HEK293 (cell line): ENCODE results near the gene C20orf204.

Experiments used
- ATF2 ChIP-seq: fragments of 450-650 bp; formaldehyde crosslinking; IDR thresholded peaks from 2 replicates; pipeline ENCODE4 v1.5.1; 2016; ENCODE audit warnings: missing biosample characterization, missing genetic modification characterization, low read depth
- FEZF1 ChIP-seq: fragments of 450-650 bp; formaldehyde crosslinking; IDR thresholded peaks from 2 replicates; pipeline ENCODE4 v1.5.1; 2016; ENCODE audit warnings: missing biosample characterization, missing genetic modification characterization
- GLIS2 ChIP-seq: fragments of 450-650 bp; formaldehyde crosslinking; IDR thresholded peaks from 2 replicates; pipeline ENCODE4 v1.5.1; 2016; ENCODE audit warnings: missing biosample characterization, missing genetic modification characterization
- HOXD13 ChIP-seq: sonication (generic); formaldehyde crosslinking; IDR thresholded peaks from 2 replicates; pipeline ENCODE4 v1.8.0; 2022; ENCODE audit warnings: missing genetic modification reagents, borderline replicate concordance
- KLF1 ChIP-seq: fragments of 450-650 bp; formaldehyde crosslinking; IDR thresholded peaks from 2 replicates; pipeline ENCODE4 v1.5.1; 2016; ENCODE audit warnings: missing biosample characterization, missing genetic modification characterization
- KLF9 ChIP-seq: fragments of 450-650 bp; formaldehyde crosslinking; IDR thresholded peaks from 2 replicates; pipeline ENCODE4 v1.5.1; 2016; ENCODE audit warnings: missing biosample characterization, missing genetic modification characterization, low read depth
- WT1 ChIP-seq: fragments of 450-650 bp; formaldehyde crosslinking; IDR thresholded peaks from 2 replicates; pipeline ENCODE4 v1.5.1; 2016; ENCODE audit warnings: missing biosample characterization, missing genetic modification characterization
- ZBTB10 ChIP-seq: fragments of 450-650 bp; formaldehyde crosslinking; IDR thresholded peaks from 2 replicates; pipeline ENCODE4 v1.5.1; 2016; ENCODE audit warnings: missing biosample characterization, missing genetic modification characterization
- ZBTB17 ChIP-seq: fragments of 450-650 bp; formaldehyde crosslinking; IDR thresholded peaks from 2 replicates; pipeline ENCODE4 v1.5.1; 2016; ENCODE audit warnings: missing biosample characterization, missing genetic modification characterization
- ZBTB6 ChIP-seq: fragments of 450-650 bp; formaldehyde crosslinking; IDR thresholded peaks from 2 replicates; pipeline ENCODE4 v1.5.1; 2017; ENCODE audit warnings: missing biosample characterization, missing genetic modification characterization
- ZNF121 ChIP-seq: fragments of 450-650 bp; formaldehyde crosslinking; IDR thresholded peaks from 2 replicates; pipeline ENCODE4 v1.5.1; 2016; ENCODE audit warnings: missing biosample characterization, missing genetic modification characterization
- ZNF18 ChIP-seq: fragments of 450-650 bp; formaldehyde crosslinking; IDR thresholded peaks from 2 replicates; pipeline ENCODE4 v1.5.1; 2016; ENCODE audit warnings: missing biosample characterization, missing genetic modification characterization
- ZNF184 ChIP-seq: fragments of 450-650 bp; IDR thresholded peaks from 2 replicates; pipeline ENCODE4 v1.5.1; 2018; ENCODE audit warnings: missing biosample characterization, mild to moderate bottlenecking, missing genetic modification characterization
- ZNF488 ChIP-seq: fragments of 450-650 bp; formaldehyde crosslinking; IDR thresholded peaks from 2 replicates; pipeline ENCODE4 v1.5.1; 2016; ENCODE audit warnings: missing biosample characterization, missing genetic modification characterization
- ZNF514 ChIP-seq: fragments of 450-650 bp; formaldehyde crosslinking; IDR thresholded peaks from 2 replicates; pipeline ENCODE4 v1.5.1; 2016; ENCODE audit warnings: missing biosample characterization, missing genetic modification characterization
- ZNF544 ChIP-seq: fragments of 450-650 bp; formaldehyde crosslinking; IDR thresholded peaks from 2 replicates; pipeline ENCODE4 v1.5.0; 2017; ENCODE audit warnings: missing biosample characterization, missing genetic modification characterization
- ZNF585B ChIP-seq: fragments of 450-650 bp; formaldehyde crosslinking; IDR thresholded peaks from 2 replicates; pipeline ENCODE4 v1.5.1; 2016; ENCODE audit warnings: missing biosample characterization, missing genetic modification characterization
- ZNF596 ChIP-seq: fragments of 450-650 bp; IDR thresholded peaks from 2 replicates; pipeline ENCODE4 v1.5.0; 2018; ENCODE audit warnings: missing biosample characterization, mild to moderate bottlenecking, missing genetic modification characterization, moderate library complexity
- ZNF701 ChIP-seq: fragments of 450-650 bp; formaldehyde crosslinking; IDR thresholded peaks from 2 replicates; pipeline ENCODE4 v1.5.1; 2016; ENCODE audit warnings: missing biosample characterization, missing genetic modification characterization
- ZNF768 ChIP-seq: fragments of 450-650 bp; formaldehyde crosslinking; IDR thresholded peaks from 2 replicates; pipeline ENCODE4 v1.5.1; 2018; ENCODE audit warnings: missing biosample characterization, mild to moderate bottlenecking, missing genetic modification characterization
- ZNF776 ChIP-seq: fragments of 450-650 bp; formaldehyde crosslinking; IDR thresholded peaks from 2 replicates; pipeline ENCODE4 v1.5.0; 2017; ENCODE audit warnings: missing biosample characterization, missing genetic modification characterization, borderline replicate concordance
- ZSCAN30 ChIP-seq: fragments of 450-650 bp; IDR thresholded peaks from 2 replicates; pipeline ENCODE4 v1.5.1; 2018; ENCODE audit warnings: missing biosample characterization, mild to moderate bottlenecking, missing genetic modification characterization, moderate library complexity

C20orf204 gene

GRCh38 chr20:64053841-64054661 is 18.1 kb downstream of the C20orf204 start (continued):
- TF ChIP-seq FEZF1 (tag by site-specific recombination), result no peak
- no peak for TF ChIP-seq ZNF776 (tag by site-specific recombination)
- no peak for TF ChIP-seq ZBTB6 (tag by site-specific recombination)
- TF ChIP-seq KLF1 (tag by site-specific recombination), result 0 out of 2 replicates have a peak, but pooled peaks have one; percentile 38
- no peak for TF ChIP-seq ATF2 (tag by site-specific recombination)
- no peak for TF ChIP-seq HOXD13 (CRISPR knock-in tag)
- no peak for TF ChIP-seq ZNF585B
- TF ChIP-seq ZNF768 (tag by site-specific recombination), result no peak
- TF ChIP-seq ZNF514, result no peak
- TF ChIP-seq ZNF544, result no peak
- no peak for TF ChIP-seq ZNF184
- 0 out of 2 replicates have a peak, but pooled peaks have one; percentile 4 for TF ChIP-seq ZBTB10 (tag by site-specific recombination)
- TF ChIP-seq ZNF18 (tag by site-specific recombination), result no peak
- TF ChIP-seq WT1, result no peak
- TF ChIP-seq GLIS2 (tag by site-specific recombination), result peak; percentile 57; the same call in 1 of the 2 replicates
- TF ChIP-seq ZNF596 (tag by site-specific recombination), result no peak
- no peak for TF ChIP-seq KLF9
- no peak for TF ChIP-seq ZNF488
- no peak for TF ChIP-seq ZNF701 (tag by site-specific recombination)
- no peak for TF ChIP-seq ZBTB17 (tag by site-specific recombination)
- no peak for TF ChIP-seq ZNF121
- TF ChIP-seq ZSCAN30 (tag by site-specific recombination), result no peak
